RWPE2 (cell line): ENCODE measurements around the gene ATCAY.

ENCODE experiments used
- ATAC-seq: fragments of 200-7000 bp; cut with Tn5 transposase; 3 replicates; pipeline ENCODE4 v1.9.1; 2021; ENCODE audit warnings: low read depth
- DNase-seq: peaks from one replicate; pipeline ENCODE4 v3.0.0-alpha.2; 2020; ENCODE audit warnings: low spot score
- H3K27ac ChIP-seq: fragments of 450-650 bp; 2 replicates; pipeline ENCODE4 v1.5.1; 2017; ENCODE audit warnings: mild to moderate bottlenecking; ENCODE audit not compliant: poor library complexity, severe bottlenecking
- H3K27me3 ChIP-seq: fragments of 250-450 bp; sonication (Bioruptor Pico); 2 replicates; pipeline ENCODE4 v1.5.1; 2021; ENCODE audit warnings: mild to moderate bottlenecking, moderate library complexity; ENCODE audit not compliant: insufficient read depth, poor library complexity, severe bottlenecking
- H3K36me3 ChIP-seq: fragments of 250-450 bp; sonication (Bioruptor Pico); 2 replicates; pipeline ENCODE4 v1.5.1; 2020; ENCODE audit warnings: low read depth, mild to moderate bottlenecking, moderate library complexity
- H3K4me1 ChIP-seq: fragments of 250-450 bp; sonication (Bioruptor Pico); 2 replicates; pipeline ENCODE4 v1.5.1; 2021; ENCODE audit warnings: mild to moderate bottlenecking, moderate library complexity; ENCODE audit not compliant: insufficient read depth, poor library complexity, severe bottlenecking
- H3K4me3 ChIP-seq: fragments of 250-450 bp; sonication (Bioruptor Pico); 2 replicates; pipeline ENCODE4 v1.5.1; 2021; ENCODE audit warnings: mild to moderate bottlenecking, moderate library complexity; ENCODE audit not compliant: severe bottlenecking
- H3K9me3 ChIP-seq: fragments of 250-450 bp; sonication (Bioruptor Pico); 2 replicates; pipeline ENCODE4 v1.5.1; 2021; ENCODE audit warnings: mild to moderate bottlenecking, moderate library complexity; ENCODE audit not compliant: severe bottlenecking
- CTCF ChIP-seq: fragments of 450-650 bp; IDR thresholded peaks from one replicate; pipeline ENCODE4 v1.5.1; 2017; ENCODE audit warnings: mild to moderate bottlenecking, moderate library complexity; ENCODE audit not compliant: poor library complexity, severe bottlenecking

ATCAY gene

GRCh38 chr19:3852177-3852511 is 28.3 kb upstream of the ATCAY start:
- ATAC-seq (no peak), DNase-seq (no peak)
- Histone ChIP-seq H3K36me3 (no peaks in the 10 kb centered on the region), H3K9me3 (peaks cover 5% of the 10 kb centered on the region), H3K4me3 (no peak overlapping the region), H3K4me1 (no peaks in the 10 kb centered on the region), H3K27me3 (no peaks in the 10 kb centered on the region), H3K27ac (no peak overlapping the region)
- TF ChIP-seq CTCF = no peak

- Histone ChIP-seq H3K36me3 (no peaks in the 10 kb centered on the region), H3K9me3 (peaks cover 5% of the 10 kb centered on the region), H3K27ac (no peak overlapping the region), H3K27me3 (no peaks in the 10 kb centered on the region), H3K4me1 (no peaks in the 10 kb centered on the region), H3K4me3 (no peak overlapping the region)
- DNase-seq (no peak), ATAC-seq (peak; percentile 74)
- TF ChIP-seq CTCF = peak; percentile 28
Observed at GRCh38 chr19:3852614-3853254, 27.8 kb upstream of the ATCAY start.

- Histone ChIP-seq H3K27me3 (no peaks in the 10 kb centered on the region), H3K36me3 (no peaks in the 10 kb centered on the region), H3K4me3 (no peak overlapping the region), H3K9me3 (peaks cover 5% of the 10 kb centered on the region), H3K4me1 (no peaks in the 10 kb centered on the region), H3K27ac (no peak overlapping the region)
- TF ChIP-seq CTCF = no peak
- no peak for DNase-seq
- no peak for ATAC-seq
Observed at GRCh38 chr19:3855320-3855719, 25.2 kb upstream of the ATCAY start.

- ATAC-seq = no peak
- no peaks in the 10 kb centered on the region for H3K36me3 ChIP-seq
- no peak overlapping the region for H3K4me3 ChIP-seq
- no peak for TF ChIP-seq CTCF
- no peak for DNase-seq
- H3K27me3 ChIP-seq = no peaks in the 10 kb centered on the region
- no peaks in the 10 kb centered on the region for H3K4me1 ChIP-seq
- H3K9me3 ChIP-seq = no peaks in the 10 kb centered on the region
- no peak overlapping the region for H3K27ac ChIP-seq
Observed at GRCh38 chr19:3857449-3858003, 23.0 kb upstream of the ATCAY start.

GRCh38 chr19:3860499-3860898 is 20.0 kb upstream of the ATCAY start:
- Histone ChIP-seq H3K27me3 (no peaks in the 10 kb centered on the region), H3K4me3 (no peak overlapping the region), H3K4me1 (no peaks in the 10 kb centered on the region), H3K27ac (no peak overlapping the region), H3K9me3 (no peaks in the 10 kb centered on the region), H3K36me3 (no peaks in the 10 kb centered on the region)
- ATAC-seq = no peak
- no peak for DNase-seq
- TF ChIP-seq CTCF = no peak
